GM18909 (cell line): ENCODE data around the gene SLC6A6.
"Not testable (repeated sequence)": the region's sequence is repeated elsewhere in the genome, so short reads cannot be mapped to it uniquely, and the experiment has no call there.

ENCODE experiments used
- ATAC-seq: cut with Tn5 transposase; IDR thresholded peaks from one replicate; pipeline ENCODE4 v1.9.1; 2021; ENCODE audit warnings: mild to moderate bottlenecking; ENCODE audit not compliant: unreplicated experiment, poor library complexity

The SLC6A6 gene

GRCh38 chr3:14512281-14512941, 110.0 kb downstream of the SLC6A6 start:
- ATAC-seq, result no peak

GRCh38 chr3:14512942-14513327, 110.5 kb downstream of the SLC6A6 start:
- no peak for ATAC-seq

GRCh38 chr3:14513566-14514322, 111.3 kb downstream of the SLC6A6 start:
- ATAC-seq, result no peak

GRCh38 chr3:14514323-14514720, 111.9 kb downstream of the SLC6A6 start:
- ATAC-seq, result no peak

- not testable (repeated sequence) for ATAC-seq
These were observed 113.1 kb downstream of the SLC6A6 start for GRCh38 chr3:14515526-14515925.

GRCh38 chr3:14516738-14517345, 114.4 kb downstream of the SLC6A6 start:
- ATAC-seq, result no peak

GRCh38 chr3:14517601-14518431, 115.4 kb downstream of the SLC6A6 start:
- no peak for ATAC-seq

GRCh38 chr3:14518432-14518802, 116.0 kb downstream of the SLC6A6 start:
- ATAC-seq, result no peak

- ATAC-seq, result no peak
These were observed 116.5 kb downstream of the SLC6A6 start for GRCh38 chr3:14518893-14519292.

- no peak for ATAC-seq
These were observed 117.0 kb downstream of the SLC6A6 start for GRCh38 chr3:14519406-14519805.

- ATAC-seq, result no peak
These were observed 117.7 kb downstream of the SLC6A6 start for GRCh38 chr3:14520149-14520548.

GRCh38 chr3:14520967-14521366, 118.6 kb downstream of the SLC6A6 start:
- ATAC-seq, result no peak

- no peak for ATAC-seq
These were observed 119.2 kb downstream of the SLC6A6 start for GRCh38 chr3:14521611-14522010.

- ATAC-seq, result no peak
These were observed 119.8 kb downstream of the SLC6A6 start for GRCh38 chr3:14522129-14522691.

- no peak for ATAC-seq
These were observed 120.4 kb downstream of the SLC6A6 start for GRCh38 chr3:14522768-14523167.

- no peak for ATAC-seq
These were observed 121.4 kb downstream of the SLC6A6 start for GRCh38 chr3:14523792-14524191.

- no peak for ATAC-seq
These were observed 121.9 kb downstream of the SLC6A6 start for GRCh38 chr3:14524311-14524711.

- no peak for ATAC-seq
These were observed 122.7 kb downstream of the SLC6A6 start for GRCh38 chr3:14524920-14525660.

GRCh38 chr3:14525685-14526631, 123.6 kb downstream of the SLC6A6 start:
- no peak for ATAC-seq
